GM18867 (cell line): ENCODE measurements around the gene GPR146.
A peak's percentile ranks its signal among the peaks of the same experiment; 100 is the strongest.
"Not testable (repeated sequence)": the region's sequence is repeated elsewhere in the genome, so short reads cannot be mapped to it uniquely, and the experiment has no call there.

Experiments used
- ATAC-seq: cut with Tn5 transposase; IDR thresholded peaks from one replicate; pipeline ENCODE4 v1.9.1; 2021; ENCODE audit warnings: mild to moderate bottlenecking, moderate library complexity; ENCODE audit not compliant: unreplicated experiment

Gene GPR146, protein sequence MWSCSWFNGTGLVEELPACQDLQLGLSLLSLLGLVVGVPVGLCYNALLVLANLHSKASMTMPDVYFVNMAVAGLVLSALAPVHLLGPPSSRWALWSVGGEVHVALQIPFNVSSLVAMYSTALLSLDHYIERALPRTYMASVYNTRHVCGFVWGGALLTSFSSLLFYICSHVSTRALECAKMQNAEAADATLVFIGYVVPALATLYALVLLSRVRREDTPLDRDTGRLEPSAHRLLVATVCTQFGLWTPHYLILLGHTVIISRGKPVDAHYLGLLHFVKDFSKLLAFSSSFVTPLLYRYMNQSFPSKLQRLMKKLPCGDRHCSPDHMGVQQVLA

DNA sequence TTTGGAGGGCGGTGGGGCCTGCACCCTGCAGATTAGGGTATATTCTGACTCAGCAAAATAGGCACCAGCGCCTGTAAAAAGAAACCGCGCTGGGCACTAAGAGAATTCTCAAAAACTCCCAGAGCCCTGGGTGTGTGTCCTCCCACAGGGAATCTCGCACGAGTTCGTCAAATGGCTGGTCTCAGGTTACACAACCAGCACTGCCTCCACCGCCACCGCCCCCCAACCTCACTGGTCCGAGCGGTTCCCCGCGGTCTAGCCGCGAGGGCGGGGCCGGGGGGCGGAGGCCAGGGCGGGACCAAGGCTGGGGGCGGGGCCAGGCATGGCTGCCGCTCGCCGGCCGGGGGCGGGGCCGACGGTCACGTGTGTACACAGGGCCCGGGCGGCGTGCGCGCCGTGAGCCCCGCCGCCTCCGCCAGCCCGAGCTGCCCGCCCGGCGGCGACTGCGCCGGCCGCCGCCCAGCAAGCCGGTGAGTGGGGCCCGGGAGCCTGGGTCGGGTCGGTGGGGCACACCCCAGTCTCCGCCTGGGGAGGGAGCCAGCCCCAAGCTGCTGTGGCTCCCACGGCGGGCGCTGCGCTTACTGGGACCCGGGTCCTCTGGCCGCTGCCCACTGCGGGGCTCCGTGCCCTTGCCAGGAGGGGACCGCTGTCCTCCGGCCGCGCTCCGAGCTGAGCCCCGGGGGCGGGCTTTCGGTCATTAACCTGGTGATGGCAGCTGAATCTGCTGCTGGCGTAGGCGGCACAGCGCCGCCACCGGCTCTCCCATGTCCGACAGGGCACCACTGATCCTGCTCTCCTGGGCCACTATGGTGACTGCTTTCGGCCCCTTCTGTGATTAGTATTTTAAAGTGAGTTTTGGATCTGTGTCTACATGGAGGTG is at the start of gene GPR146:
Gene GPR146, plus strand, starts transcription at position 358 of the 880 bp plus-strand sequence. CDS start 12,970 bp downstream, outside the sequence.
- ATAC-seq, result peak; percentile 86

DNA sequence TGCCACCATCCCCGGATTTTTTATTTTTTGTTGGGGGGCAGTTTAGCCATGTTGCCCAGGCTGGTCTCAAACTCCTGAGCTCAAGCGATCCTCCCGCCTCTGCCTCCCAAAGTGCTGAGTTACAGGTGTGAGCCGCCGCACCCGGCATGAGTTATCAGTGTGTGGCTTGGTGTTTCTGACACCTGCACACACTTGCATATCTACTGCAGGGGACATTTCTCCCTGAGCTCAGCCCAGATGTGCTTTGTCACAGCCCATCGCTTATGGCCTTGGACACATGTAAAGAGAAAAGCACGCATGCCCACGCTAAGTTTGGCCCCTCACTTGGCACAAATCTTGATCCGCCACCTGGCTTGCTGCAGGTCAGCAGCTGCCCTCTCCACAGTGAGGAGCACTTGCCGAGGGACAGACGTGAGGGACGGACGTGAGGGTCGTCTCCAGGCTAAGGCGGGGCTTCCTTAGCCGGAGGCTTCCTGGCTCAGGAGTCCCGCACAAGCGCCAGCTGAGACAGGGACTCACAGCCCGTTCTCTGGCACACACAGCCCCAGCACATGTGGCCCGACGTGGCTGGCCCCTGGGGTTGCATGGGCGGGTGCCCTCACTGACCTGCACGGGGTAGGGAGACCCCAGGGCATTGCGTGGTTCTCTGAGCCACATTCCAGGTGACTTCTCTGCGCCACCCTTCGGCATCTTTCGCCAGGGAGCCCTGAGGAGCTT is 49.6 kb upstream of the GPR146 start:
- no peak for ATAC-seq

DNA sequence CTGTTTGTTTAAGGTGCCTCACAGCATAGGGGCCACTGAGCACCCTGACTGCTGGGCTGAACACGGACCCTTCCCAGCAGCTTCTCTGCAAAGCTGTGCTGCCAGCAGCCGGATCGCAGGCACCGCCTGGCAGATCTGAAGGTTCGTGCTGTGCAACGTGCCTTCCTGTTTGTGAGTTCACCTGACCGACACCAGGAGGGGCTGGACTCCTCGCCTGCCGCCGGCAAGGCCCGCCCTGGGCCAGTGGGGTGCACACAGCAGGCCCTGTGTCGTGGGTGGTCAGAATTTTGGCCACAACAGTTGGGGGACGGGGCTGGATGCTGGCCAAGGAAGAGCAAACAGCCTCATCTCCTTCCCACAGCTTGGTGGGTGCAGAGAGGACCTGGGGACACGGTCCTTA is 48.8 kb upstream of the GPR146 start:
- ATAC-seq, result no peak

DNA sequence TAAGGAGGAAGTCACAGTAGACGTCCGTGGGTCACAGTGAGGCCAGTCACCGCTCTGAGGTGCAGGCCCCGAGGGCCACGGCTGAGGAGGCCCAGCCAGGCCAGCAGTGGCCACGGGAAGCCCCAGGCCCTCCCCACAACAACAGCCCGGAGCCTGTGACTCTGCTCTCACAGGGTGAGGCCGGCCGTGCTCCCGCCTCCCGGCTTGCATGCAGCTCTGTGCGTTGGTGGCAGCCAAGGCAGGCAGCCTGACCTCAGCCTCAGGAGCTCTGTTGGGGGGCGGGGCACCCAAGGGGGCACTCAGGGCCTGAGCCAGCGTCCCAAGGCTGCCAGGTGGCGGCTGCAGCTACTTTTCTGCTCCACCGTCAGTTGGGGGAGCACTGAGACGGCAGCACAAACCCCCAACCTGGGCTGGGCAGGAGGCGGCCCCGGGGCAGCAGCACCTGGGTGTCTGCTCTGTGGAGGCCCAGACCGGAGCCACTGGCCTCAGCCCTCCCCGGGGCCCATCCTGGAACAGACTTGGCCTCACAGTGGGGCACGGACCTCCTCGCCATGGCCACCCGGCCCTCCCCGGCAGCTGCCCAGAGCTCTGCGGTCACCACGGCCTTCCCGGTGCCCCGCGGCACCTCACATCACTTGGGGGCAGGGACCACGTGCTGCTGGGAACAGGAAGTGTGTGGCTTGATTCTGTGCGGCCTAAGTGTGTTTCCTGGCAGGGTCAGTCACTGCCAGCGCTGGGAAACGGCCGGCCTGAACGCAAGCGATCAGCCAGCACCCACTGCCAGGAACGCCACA is 48.1 kb upstream of the GPR146 start:
- ATAC-seq, result no peak

DNA sequence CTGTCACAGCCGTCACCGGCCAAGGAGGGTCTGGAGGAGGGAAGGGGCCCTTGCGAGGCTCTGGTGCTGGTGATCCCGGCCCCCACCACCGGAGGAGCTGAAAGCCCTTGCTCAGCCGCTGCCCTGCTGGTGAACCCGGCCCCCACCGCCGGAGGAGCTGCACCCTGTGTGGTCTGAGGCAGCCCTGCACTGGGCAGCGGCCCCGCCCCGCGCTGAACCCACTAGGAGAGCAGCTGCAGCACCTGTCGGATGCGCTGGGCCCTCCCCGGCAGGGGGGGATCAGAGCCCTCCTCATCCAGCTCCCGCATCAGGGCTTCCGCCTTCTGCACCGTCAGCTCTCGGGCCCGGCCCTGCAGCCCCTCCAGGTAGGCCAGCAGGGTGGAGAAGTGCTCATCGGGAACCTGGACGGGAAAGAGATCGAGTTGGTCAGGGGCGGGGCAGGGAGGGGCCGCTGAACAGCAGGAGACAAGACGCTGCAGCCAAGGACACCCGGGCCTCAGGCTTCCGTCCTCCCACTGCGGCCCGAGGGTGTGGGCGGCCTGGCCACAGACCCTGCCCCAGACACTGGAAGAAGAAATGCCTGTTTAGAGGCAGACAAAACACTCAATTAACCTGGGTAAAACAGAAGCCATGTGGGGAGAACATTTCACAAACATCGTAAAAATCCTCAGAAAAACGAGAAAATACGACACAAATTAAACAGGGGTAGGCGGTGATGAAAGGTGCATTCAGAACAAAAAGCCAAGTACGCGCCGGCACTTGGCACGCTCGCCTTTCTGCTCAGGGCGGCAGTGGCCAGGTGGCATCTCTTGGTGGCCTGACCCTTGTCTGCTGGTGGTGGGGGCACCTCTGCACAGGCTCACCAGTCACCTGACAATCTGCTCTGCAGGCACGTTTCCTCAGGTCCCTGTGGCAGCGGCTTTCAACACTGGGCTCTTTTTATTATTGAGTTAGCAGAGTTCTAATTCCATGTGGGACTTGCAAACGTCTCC is 46.6 kb upstream of the GPR146 start:
- ATAC-seq, result no peak

DNA sequence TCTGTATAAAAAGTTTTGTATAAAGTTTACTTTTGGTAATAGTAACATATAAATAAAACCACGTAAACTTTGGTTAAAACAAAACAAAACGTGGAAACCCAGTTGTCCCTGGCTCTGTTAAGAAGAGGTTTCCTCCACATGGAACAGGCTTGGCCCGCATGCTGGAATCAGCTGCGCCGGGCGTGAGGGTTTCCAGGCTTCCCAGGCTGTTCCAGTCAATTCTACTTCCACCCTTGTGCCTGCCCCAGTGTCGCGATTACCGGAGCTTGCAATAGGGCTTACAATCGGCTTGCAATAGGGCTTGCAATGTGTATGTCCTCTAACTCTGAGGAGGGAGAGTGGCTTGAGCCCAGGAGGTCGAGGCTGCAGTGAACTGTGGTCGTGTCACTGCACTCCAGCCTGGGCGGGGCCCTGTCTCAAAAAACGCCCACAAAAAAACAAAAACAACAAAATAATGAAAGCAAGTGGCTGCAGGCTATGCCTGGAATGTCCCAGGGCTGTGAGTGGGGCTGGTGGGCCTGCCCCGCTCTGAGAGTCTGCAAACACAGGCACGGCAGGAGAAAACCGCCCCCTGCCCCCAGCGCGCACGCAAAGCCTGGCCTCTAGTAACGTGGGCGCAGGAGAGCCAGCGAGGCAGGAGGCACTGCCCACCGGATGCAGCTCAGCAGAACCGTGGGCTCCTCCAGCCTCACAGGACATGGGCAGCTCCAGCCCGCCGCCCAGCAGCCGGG is 45.0 kb upstream of the GPR146 start:
- no peak for ATAC-seq

DNA sequence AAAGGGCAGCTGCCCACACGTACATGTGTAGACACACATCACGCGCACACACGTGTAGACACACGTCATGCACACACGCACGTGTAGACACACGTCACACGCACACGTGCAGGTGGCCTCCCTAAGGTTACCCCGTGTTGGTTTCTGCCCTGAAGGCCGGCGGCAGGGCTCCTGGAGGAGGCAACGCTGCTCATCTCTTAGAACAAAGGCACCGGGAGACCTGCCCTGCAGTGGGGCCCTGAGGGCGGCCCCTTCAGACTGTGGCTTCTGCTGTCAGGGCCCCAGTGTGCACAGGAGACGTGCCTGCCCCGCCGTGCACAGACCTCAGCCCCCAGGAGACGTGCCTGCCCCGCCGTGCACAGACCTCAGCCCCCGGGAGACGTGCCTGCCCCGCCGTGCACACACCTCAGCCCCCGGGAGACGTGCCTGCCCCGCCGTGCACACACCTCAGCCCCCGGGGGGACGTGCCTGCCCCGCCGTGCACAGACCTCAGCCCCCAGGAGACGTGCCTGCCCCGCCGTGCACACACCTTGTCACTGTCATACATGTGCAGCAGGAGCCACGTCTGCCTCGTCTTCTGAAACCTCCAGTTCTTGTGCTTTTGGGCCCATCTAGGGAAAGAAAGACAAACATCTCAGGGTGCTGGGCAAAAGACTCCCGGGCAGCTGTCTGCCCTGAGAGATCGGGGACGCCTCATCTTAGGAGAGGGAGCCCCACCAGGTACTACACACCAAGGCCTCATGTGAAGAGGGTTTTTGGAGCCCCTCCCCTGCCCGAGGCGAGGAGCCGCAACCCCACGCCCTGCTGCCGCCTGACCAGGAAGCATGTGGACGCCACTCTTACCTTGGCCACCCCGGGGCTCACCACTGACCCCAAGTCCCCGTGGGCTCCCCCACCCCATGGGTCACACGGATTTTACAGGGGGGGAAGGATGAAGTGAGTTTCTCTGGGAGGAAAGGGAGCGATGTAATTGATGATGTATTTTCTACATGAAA is 44.1 kb upstream of the GPR146 start:
- ATAC-seq, result no peak

DNA sequence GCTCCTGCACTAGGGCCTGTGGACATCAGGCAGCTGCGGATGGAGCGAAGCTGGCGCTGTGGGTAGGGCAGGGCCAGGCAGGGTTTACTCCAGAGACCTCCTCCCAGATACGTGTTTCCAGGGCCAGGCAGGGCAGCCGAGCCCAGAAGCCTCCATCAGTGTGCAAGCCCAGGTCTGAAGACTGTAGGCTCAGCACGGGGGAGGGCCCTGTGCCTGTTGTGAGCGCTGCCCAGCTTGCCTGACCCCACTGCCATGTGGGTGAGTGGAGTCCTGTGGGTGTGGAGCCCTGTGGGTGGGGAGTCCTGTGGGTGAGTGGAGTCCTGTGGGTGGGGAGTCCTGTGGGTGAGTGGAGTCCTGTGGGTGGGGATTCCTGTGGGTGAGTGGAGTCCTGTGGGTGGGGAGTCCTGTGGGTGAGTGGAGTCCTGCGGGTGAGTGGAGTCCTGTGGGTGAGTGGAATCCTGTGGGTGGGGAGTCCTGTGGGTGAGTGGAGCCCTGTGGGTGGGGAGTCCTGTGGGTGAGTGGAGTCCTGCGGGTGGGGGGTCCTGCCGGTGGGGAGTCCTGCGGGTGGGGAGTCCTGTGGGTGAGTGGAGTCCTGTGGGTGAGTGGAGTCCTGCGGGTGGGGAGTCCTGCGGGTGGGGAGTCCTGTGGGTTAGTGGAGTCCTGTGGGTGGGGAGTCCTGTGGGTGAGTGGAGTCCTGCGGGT is 43.1 kb upstream of the GPR146 start:
- ATAC-seq, result not testable (repeated sequence)

DNA sequence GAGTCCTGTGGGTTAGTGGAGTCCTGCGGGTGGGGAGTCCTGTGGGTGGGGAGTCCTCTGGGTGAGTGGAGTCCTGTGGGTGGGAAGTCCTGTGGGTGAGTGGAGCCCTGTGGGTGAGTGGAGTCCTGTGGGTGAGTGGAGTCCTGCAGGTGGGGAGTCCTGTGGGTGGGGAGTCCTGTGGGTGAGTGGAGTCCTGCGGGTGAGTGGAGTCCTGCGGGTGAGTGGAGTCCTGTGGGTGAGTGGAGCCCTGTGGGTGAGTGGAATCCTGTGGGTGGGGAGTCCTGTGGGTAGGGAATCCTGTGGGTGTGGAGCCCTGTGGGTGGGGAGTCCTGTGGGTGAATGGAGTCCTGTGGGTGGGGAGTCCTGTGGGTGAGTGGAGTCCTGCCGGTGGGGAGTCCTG is 42.3 kb upstream of the GPR146 start:
- ATAC-seq, result not testable (repeated sequence)

DNA sequence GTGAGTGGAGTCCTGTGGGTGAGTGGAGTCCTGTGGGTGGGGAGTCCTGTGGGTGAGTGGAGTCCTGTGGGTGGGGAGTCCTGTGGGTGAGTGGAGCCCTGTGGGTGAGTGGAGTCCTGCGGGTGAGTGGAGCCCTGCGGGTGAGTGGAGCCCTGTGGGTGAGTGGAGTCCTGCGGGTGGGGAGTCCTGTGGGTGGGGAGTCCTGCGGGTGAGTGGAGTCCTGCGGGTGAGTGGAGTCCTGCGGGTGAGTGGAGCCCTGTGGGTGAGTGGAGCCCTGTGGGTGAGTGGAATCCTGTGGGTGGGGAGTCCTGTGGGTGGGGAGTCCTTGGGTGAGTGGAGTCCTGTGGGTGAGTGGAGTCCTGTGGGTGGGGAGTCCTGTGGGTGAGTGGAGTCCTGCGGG is 41.9 kb upstream of the GPR146 start:
- ATAC-seq, result not testable (repeated sequence)

DNA sequence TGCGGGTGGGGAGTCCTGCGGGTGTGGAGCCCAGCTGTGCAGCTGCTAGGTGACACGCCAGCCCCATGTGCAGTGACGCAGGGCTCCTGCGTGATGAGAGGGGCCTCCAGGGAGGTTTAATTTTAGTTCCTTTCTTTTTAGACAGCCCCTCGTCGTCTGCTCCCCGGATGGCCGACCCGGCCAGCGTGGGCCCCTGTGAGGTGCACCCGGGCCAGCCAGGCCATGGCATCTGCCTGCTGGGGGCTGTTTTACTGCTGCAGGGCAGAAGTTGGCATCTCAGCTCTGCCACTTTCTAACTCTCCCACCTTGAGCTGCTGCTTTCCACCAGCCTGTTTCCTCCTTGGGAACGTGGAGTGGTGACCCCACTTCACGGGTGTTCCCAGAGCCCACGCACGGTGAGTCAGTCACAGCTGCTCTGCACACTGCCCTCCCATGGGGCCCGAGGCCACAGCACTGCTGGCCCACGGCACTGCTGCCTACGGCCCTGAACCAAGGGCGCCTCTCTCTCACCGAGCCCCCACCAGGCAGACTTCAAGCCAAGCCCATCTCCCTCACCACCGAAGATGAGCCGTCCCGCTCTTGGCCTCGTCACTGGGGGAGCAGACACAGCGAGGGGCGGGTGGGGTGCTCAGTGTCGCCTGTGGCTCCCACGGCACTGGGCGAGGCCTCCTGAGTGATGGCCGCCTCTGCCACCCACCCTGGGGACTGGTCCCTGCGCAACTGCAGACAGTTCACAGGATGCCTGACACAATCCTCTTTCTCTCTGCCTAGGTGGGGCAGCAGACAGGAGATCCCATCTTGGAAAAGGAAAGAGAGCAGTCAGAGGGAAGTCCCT is 40.1 kb upstream of the GPR146 start:
- ATAC-seq, result no peak

DNA sequence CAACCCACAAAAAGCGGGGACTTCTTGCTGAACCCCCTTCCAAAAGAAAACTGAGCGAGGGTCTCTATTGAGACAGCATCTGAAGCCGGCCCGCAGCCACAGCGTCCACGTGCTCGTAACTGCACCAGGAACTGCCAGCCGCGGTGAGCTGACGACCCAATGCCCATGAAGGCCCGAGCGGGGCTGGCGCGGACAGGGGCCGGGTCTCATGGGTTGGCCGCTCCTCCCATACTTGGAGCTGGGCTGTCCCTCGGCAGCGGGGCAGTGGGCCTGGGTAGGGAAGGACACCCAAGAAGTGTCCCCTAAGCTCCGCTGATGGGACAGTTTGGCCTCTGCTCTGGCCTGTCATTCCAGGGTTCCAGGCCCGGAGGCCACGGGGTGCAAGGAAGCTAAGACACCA is 39.0 kb upstream of the GPR146 start:
- ATAC-seq, result no peak

DNA sequence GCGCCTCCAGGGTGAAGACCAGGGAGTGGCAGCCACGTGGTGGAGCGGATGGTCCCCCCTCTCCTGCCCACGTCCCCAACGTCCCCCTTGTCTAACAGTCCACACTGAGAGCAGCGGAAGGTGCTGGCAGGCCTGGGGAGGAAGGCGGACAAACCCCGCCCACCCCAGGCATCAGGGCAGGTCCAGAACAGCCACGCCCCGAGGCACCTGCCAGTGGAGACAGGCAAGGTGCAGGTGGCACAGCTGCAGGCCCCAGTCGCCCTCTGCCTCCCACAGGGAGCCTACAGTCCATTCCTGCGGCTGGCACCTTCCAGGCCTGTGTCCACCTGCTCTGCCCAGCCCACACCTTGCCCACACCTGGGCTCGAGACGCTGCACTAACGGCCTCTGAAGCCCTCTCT is 36.4 kb upstream of the GPR146 start:
- no peak for ATAC-seq

DNA sequence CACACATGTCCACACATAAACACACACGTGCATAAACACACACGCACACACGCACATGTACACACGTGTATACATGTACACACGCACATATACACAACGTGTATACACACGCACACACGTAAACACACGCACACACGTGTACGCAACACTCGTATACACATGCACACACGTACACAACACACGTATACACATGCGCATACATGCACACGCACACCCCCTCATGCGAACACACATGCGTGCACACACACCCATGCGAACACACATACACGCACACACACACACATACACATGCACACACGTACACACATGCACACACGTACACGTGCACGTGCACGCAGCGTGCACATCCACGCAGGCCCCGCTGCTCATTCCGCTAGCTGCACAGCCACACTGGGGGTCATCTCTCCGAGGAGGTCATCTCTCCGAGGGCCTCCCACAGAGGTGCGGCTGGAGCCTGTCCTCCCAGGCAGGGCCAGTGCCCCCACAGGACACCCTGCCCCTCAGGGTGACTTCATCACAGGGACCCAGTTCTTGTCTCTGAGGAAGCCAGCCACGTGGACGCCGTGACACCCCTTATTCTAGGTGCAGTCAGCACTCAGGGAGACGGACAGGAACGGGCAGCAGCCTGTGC is 35.5 kb upstream of the GPR146 start:
- ATAC-seq, result no peak

DNA sequence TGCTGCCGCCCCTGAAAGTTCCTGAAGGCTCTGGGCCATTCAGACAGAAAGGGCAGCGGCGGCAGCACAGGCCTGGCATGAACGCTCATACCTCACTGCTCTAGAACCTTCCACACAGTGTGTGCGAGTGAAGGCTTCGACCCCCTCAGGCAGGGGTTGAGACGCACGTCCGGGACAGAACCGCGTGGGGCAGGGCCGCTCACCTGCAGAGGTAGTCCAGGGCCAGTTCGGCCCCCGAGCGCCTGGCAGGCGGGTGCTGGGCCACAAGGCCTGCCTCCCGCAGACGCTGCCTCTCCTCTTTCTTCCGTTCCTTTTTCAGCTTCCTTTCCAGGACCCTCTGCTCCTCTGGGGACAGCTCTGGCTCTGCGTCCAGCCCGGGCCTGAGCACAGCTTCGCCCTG is 34.6 kb upstream of the GPR146 start:
- ATAC-seq, result no peak

DNA sequence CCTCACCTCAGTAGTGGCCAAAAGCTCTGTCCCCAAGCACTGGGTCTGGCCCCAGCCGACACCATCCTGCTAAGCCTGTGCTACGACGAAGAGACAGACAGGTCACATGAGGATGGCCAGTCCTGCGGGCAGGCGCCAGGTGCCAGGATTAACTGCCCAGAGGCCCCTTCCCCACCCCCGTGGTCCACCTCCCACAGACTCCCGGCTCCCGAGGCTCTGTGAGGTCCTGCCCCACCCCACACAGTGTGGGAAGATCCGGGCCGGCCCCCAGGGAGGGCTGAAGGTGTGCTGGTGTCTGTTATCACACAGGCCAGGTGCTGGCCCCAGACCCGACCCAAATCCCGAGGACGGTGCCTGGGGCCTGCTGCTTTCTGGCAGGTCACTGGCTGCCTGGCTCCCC is 34.1 kb upstream of the GPR146 start:
- ATAC-seq, result no peak
